Natural killer cell (primary cell): ENCODE data around the gene EPHB1. TPM values are rescaled to one million over a fixed set of nuclear protein-coding genes. Genes with fewer than 3 reads are reported as not detected.

Experiments used
- ATAC-seq, 3 donors: fragments of 150-1000 bp in 2 of 3; fragments of 200-7000 bp in 1 of 3; cut with Tn5 transposase; 1 replicate in 1 of 3; 2 replicates in 2 of 3; pipeline ENCODE4 v1.10.0; 2021; ENCODE audit warnings: mild to moderate bottlenecking in 2 of 3, moderate library complexity in 2 of 3
- DNase-seq, 2 donors: peaks; one replicate each; pipeline versions ENCODE4 v3.0.0 to v3.0.0-alpha.2; 2013 to 2021; ENCODE audit warnings: mixed read lengths in 1 of 2
- H3K27ac ChIP-seq: one replicate; pipeline ENCODE4 v1.5.1; 2013; ENCODE audit warnings: mild to moderate bottlenecking, low read length
- H3K27me3 ChIP-seq: one replicate; pipeline ENCODE4 v1.6.1; 2013; ENCODE audit warnings: low read length; ENCODE audit not compliant: control insufficient read depth, insufficient read depth
- H3K36me3 ChIP-seq: one replicate; pipeline ENCODE4 v1.6.1; 2013; ENCODE audit warnings: low read length; ENCODE audit not compliant: control insufficient read depth, insufficient read depth
- H3K4me1 ChIP-seq: one replicate; pipeline ENCODE4 v1.6.1; 2013; ENCODE audit warnings: low read length; ENCODE audit not compliant: control insufficient read depth, insufficient read depth
- H3K4me3 ChIP-seq: one replicate; pipeline ENCODE4 v1.5.1; 2013; ENCODE audit warnings: low read length
- H3K9me3 ChIP-seq: one replicate; pipeline ENCODE4 v1.6.1; 2013; ENCODE audit warnings: low read length; ENCODE audit not compliant: control insufficient read depth, insufficient read depth
- H3K27ac Mint-ChIP-seq, 2 donors: one replicate each; pipeline ENCODE4 v1.8.0; 2022; ENCODE audit warnings: mild to moderate bottlenecking in 2 of 2, mixed read lengths in 2 of 2, moderate library complexity in 1 of 2
- H3K27me3 Mint-ChIP-seq, 2 donors: one replicate each; pipeline ENCODE4 v1.8.0; 2022; ENCODE audit warnings: low read depth in 2 of 2, mixed read lengths in 2 of 2
- H3K36me3 Mint-ChIP-seq: one replicate; pipeline ENCODE4 v1.8.0; 2022; ENCODE audit warnings: mixed read lengths
- H3K4me1 Mint-ChIP-seq, 2 donors: one replicate each; pipeline ENCODE4 v1.8.0; 2022; ENCODE audit warnings: mixed read lengths in 2 of 2
- H3K4me3 Mint-ChIP-seq: one replicate; pipeline ENCODE4 v1.8.0; 2022; ENCODE audit warnings: mild to moderate bottlenecking, moderate library complexity, mixed read lengths
- H3K9me3 Mint-ChIP-seq, 2 donors: one replicate each; pipeline ENCODE4 v1.8.0; 2022; ENCODE audit warnings: mixed read lengths in 2 of 2
- WGBS: methylation state at CpG from one replicate; pipeline ENCODE4 v1.1.7; 2013; ENCODE audit warnings: missing lambda C conversion rate; ENCODE audit not compliant: insufficient coverage; 5-methylcytosine and 5-hydroxymethylcytosine counted together
- intact Hi-C: fragments of 100-400 bp; cut with micrococcal nuclease; formaldehyde crosslinking; loops from one replicate; pipeline ENCODE4 v1.14.2; 2022
- total RNA-seq, 4 donors: library from RNA; stranded (reverse); fragments of 120-200 nt in 1 of 4; gene quantifications; one replicate each; pipeline versions ENCODE4 v1.2.3 to v1.2.4, GENCODE V29; 2013 to 2022
- TF ChIP-seq, protein P1 (sequence below): fragments of 200-600 bp; IDR thresholded peaks from one replicate; pipeline ENCODE4 v1.8.0; 2022; ENCODE audit warnings: antibody characterized with exemption

Gene EPHB1
- total RNA-seq, 3 donors from 2014 or later (not counting 1 experiment from before 2014, with no cell fraction given), result 0.60 TPM; not detected in 2

DNA sequence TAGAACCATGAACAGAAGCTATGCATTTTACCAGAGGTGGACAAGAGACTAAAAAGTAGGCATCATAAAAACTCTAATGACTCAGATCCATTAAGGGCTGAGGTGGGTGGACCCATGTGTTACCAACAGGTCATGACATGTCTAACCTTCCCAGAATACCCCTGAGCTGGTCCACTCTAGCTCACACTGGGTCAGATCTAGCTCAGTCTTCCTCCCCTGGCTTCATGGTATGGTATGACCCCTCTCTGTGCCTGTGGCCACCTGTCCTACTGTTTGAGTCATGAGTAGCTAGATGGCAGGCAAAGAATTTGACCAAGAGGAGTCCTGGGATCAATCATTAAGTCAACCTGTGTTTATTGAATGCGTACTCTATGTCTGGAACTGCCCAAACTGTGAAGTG lies 340.4 kb downstream of the EPHB1 start:
- H3K27me3 Mint-ChIP-seq, result no peaks in the 10 kb centered on the region
- no peak for ATAC-seq

DNA sequence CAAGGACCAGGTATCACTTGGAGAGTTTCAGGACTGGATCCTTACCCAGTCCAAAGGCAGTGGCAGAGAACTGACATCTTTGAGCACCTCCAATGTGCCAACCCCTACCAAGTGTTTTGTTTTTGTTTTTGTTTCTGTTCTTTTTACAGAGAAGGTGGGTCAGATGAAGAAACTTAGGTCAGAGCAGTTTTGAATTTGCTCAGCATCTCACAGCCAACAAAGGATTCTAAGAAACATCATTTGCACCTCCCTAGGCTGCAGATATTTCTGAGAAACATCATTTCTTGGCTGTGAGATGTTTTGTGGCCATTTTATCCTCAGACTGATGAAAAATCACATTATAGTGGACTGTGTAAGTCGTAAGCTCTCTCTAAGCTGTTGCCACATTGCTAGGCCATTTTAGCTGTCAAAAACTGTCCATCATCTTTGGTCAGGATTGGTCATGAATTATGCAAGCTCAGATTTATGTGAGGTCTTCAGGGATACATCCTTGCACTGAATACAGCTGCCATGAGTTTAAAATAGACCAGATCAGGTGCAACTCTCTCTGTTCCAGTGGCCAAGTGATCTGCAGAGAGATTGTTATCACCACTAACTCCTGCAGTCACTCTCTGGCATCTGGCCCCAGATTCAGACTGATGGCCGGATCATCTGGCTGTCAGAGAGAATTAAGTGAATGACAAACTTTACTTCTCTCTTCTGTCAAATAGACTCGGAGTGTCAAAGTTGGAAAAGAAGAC lies 341.5 kb downstream of the EPHB1 start:
- no peak overlapping the region for H3K27ac Mint-ChIP-seq
- H3K9me3 Mint-ChIP-seq, result no peaks in the 10 kb centered on the region
- H3K27me3 Mint-ChIP-seq, result no peaks in the 10 kb centered on the region
- intact Hi-C loops, result no loop called here
- H3K4me3 Mint-ChIP-seq, result no peak overlapping the region
- Histone ChIP-seq H3K4me1 (no peaks in the 10 kb centered on the region), H3K27me3 (no peaks in the 10 kb centered on the region), H3K4me3 (no peak overlapping the region), H3K36me3 (no peaks in the 10 kb centered on the region), H3K27ac (no peak overlapping the region), H3K9me3 (no peaks in the 10 kb centered on the region)
- WGBS, result 77% methylated on average over 3 of the region's 3 CpGs
- DNase-seq (no peak), ATAC-seq (no peak)
- H3K4me1 Mint-ChIP-seq, result no peaks in the 10 kb centered on the region
- no peaks in the 10 kb centered on the region for H3K36me3 Mint-ChIP-seq
- TF ChIP-seq, protein P1, sequence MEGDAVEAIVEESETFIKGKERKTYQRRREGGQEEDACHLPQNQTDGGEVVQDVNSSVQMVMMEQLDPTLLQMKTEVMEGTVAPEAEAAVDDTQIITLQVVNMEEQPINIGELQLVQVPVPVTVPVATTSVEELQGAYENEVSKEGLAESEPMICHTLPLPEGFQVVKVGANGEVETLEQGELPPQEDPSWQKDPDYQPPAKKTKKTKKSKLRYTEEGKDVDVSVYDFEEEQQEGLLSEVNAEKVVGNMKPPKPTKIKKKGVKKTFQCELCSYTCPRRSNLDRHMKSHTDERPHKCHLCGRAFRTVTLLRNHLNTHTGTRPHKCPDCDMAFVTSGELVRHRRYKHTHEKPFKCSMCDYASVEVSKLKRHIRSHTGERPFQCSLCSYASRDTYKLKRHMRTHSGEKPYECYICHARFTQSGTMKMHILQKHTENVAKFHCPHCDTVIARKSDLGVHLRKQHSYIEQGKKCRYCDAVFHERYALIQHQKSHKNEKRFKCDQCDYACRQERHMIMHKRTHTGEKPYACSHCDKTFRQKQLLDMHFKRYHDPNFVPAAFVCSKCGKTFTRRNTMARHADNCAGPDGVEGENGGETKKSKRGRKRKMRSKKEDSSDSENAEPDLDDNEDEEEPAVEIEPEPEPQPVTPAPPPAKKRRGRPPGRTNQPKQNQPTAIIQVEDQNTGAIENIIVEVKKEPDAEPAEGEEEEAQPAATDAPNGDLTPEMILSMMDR, result no peak

More for the DNA sequence above, 340.4 kb downstream of the EPHB1 start:
- H3K9me3 Mint-ChIP-seq, result no peaks in the 10 kb centered on the region
- no peaks in the 10 kb centered on the region for H3K36me3 Mint-ChIP-seq
- intact Hi-C loops, result no loop called here
- 92% methylated on average over 1 of the region's 1 CpG for WGBS
- H3K27me3 ChIP-seq, result no peaks in the 10 kb centered on the region
- no peak overlapping the region for H3K4me3 Mint-ChIP-seq
- H3K9me3 ChIP-seq, result no peaks in the 10 kb centered on the region
- H3K36me3 ChIP-seq, result no peaks in the 10 kb centered on the region
- TF ChIP-seq, protein P1, result no peak
- H3K4me1 ChIP-seq, result no peaks in the 10 kb centered on the region
- no peak overlapping the region for H3K27ac ChIP-seq
- DNase-seq, result no peak
- H3K4me3 ChIP-seq, result no peak overlapping the region
- no peaks in the 10 kb centered on the region for H3K4me1 Mint-ChIP-seq
- H3K27ac Mint-ChIP-seq, result no peak overlapping the region

DNA sequence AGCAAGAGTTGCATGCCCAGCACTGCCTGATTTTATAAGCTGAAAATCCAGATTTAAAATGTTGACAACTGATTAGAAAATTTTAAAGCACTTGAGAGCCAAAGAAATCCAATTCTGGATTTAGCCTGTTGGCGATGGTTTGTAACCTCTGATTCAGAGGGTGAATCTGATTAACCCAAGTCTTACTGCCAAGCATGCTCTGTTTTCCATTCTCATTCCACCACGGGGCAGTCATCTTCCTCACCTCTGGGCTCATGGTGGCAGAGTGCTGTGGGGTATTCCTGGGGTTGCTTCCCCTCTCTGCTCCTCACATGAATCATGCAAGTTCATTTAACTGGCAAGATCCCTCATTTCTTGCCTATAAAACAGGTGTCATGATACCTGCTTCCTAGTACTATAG lies 342.2 kb downstream of the EPHB1 start:
- H3K9me3 ChIP-seq, result no peaks in the 10 kb centered on the region
- TF ChIP-seq, protein P1, result no peak
- DNase-seq (no peak), ATAC-seq (no peak)
- Mint-ChIP-seq H3K4me3 (no peak overlapping the region), H3K4me1 (no peaks in the 10 kb centered on the region), H3K9me3 (peaks cover 0 to 1% of the 10 kb centered on the region in 2 donors), H3K36me3 (no peaks in the 10 kb centered on the region), H3K27me3 (no peaks in the 10 kb centered on the region), H3K27ac (no peak overlapping the region)
- H3K4me1 ChIP-seq, result no peaks in the 10 kb centered on the region
- intact Hi-C loops, result no loop called here
- 81% methylated on average over 2 of the region's 2 CpGs for WGBS
- no peaks in the 10 kb centered on the region for H3K36me3 ChIP-seq
- H3K27me3 ChIP-seq, result no peaks in the 10 kb centered on the region
- H3K4me3 ChIP-seq, result no peak overlapping the region
- no peak overlapping the region for H3K27ac ChIP-seq

DNA sequence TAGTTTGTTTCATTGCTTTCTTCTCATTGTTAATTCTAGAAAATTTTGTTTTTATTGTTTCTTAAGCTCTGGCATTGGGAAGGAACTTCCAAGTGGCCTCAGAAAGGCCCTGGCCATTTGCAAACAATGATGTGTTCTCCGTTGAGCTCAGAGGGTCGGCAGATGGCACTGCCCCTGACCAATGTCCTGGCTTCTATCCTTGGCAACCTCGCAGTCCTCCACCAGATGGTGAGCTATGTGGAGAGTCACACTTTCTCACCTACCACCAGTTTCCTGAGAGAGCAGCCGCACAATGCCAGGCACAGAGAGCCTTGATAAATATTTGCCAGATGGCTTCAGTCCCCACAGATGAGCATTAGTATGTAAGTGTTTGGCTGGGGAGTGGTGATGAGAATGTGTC lies 343.7 kb downstream of the EPHB1 start:
- Mint-ChIP-seq H3K4me3 (no peak overlapping the region), H3K36me3 (no peaks in the 10 kb centered on the region), H3K27ac (no peak overlapping the region), H3K4me1 (no peaks in the 10 kb centered on the region), H3K9me3 (peaks cover 3 to 6% of the 10 kb centered on the region in 2 donors), H3K27me3 (no peaks in the 10 kb centered on the region)
- TF ChIP-seq, protein P1, result no peak
- no peaks in the 10 kb centered on the region for H3K4me1 ChIP-seq
- WGBS, result 84% methylated on average over 3 of the region's 4 CpGs
- ATAC-seq (no peak), DNase-seq (no peak)
- no peaks in the 10 kb centered on the region for H3K36me3 ChIP-seq
- no peak overlapping the region for H3K4me3 ChIP-seq
- no peaks in the 10 kb centered on the region for H3K9me3 ChIP-seq
- no peak overlapping the region for H3K27ac ChIP-seq
- H3K27me3 ChIP-seq, result no peaks in the 10 kb centered on the region
- intact Hi-C loops, result no loop called here
